ENCODE data around the gene GNA14.
A peak's percentile ranks its signal among the peaks of the same experiment; 100 is the strongest.
"Not testable (repeated sequence)": the region's sequence is repeated elsewhere in the genome, so short reads cannot be mapped to it uniquely, and the experiment has no call there.

Gene GNA14

DNA sequence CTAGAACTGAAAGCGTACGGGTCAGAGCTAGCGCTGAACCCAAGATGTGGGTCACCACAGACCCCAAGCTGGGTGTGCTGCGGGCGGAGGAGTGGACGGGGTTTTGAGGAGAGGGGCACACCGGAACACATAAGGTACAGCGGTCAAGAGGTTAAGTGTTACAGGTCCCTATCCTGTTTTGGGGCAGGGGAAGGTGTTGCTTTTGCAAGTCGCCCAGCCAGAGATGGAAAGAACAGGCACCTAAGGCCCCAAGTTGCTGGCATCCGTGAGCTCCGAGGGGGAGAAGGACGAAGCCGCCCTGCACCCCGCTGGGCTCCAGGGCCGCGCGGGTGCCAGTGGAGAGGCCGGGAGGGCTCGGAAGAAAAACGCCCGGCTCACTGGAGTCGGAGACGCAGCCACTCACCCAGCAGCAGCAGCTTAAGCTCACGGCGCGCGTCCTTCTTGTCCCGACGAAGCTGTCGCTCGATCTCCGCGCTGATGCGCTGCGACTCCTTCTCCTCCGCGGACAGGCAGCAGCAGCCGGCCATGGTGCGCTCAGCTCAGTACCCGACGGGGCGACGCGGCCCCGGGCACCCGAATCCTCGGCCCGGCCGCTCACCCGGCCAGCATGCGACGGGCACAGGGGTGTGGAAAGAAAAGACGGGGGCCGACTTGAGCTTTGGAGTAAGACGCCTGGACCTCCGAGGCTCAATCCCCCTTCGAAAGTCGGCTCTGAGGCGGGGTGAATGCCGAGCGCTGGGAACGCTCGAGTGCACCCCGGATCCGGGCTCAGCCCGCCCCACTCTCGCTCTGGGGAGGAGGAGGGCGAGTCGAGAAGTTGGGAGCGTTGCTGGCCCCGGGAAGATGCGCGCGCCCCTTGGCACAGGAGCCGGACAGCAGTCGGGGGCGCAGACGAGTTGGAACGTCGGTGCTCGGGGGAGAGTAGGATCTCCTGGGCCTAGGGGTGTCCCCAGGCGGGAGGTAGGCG is 572 bp downstream of the GNA14 start:
- intact Hi-C loops (cut with DNase I), result loop anchor here (10.0 kb wide), 1 partner anchor 213 kb away; no protein-coding TSS in a partner anchor
- DNase-seq, result peak in 19 of 42 donors; percentile 7 to 49 (median 20)

DNA sequence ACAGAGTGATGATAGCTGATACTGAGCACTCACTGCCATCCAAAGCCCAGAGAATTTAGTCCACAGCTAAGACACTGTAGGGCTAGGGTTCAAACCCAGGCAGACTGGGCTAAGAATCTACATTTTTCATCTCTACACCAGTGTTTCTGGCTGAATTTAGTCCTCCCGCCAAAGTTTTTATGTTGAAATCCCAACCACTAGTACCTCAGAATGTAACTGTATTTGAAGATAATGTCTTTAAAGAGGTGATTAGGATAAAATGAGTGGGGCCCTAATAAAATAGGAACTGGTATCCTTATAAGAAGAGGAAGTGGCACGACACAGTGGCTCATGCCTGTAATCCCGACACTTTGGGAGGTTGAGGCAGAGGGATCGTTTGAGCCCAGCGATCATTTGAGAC is 4.3 kb downstream of the GNA14 start:
- no peak for DNase-seq
- intact Hi-C loops (cut with DNase I), result loop anchor here (10.0 kb wide), 1 partner anchor 209 kb away; no protein-coding TSS in a partner anchor

DNA sequence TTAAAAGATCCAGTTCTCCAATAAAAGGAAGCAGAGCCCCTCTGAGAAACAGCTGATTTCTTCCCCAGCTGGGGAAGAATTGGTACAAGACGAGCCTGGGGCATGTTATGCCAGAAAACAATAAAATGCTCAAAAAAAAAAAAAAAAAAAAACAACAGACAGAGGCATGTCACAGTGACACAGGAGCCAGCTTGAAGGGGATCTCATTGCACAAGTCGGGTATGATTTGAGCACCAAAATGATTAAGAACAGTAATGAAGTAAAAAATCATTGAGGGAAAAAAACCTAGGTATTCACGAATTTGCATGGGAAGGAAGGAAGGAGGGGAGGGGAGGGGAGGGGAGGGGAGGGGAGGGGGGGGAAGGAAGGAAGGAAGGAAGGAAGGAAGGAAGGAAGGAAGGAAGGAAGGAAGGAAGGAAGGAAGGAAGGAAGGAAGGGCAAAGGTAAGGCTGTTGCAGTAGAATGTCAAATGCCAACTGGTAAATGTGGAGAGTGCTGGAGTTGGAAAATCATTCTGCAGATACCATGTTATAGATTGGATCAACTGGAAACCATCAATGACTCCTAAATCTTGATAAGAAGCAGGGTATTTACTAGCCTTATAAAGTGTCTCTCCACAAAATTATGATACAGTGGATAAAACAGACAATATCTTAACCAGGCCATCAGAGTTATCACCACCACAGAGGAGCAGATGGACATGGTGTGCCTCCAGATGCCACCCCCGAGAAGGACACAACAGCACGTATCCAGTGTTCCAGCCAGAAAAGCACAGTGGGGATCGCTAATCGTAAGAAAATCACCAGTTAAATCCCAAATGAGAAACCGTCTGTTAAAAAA is 7.2 kb downstream of the GNA14 start:
- DNase-seq, result no peak
- intact Hi-C loops (cut with DNase I), result loop anchor here (10.0 kb wide), 1 partner anchor 206 kb away; no protein-coding TSS in a partner anchor

DNA sequence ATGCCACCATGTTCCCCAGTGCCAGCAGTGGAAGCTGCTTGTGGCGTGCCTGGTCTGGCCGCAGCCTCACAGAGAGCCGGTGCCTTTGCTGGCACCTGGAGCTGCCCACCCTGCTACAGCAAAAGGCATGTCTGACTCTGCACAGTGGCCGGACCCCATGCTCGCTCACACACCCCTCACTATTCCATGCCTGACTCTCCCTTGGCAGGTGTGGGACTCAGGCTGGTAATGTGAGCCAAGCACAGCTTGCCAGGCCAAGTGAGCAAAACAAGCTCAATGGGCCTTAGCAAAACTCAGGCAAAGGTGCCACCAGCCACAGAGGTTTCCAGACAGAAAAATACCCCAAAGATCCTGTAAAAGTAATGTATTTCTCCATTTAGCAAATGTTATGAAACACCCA is 15.5 kb downstream of the GNA14 start:
- DNase-seq, result peak in 7 of 42 donors; percentile 6 to 40 (median 13)
- intact Hi-C loops (cut with DNase I), result no loop called here

DNA sequence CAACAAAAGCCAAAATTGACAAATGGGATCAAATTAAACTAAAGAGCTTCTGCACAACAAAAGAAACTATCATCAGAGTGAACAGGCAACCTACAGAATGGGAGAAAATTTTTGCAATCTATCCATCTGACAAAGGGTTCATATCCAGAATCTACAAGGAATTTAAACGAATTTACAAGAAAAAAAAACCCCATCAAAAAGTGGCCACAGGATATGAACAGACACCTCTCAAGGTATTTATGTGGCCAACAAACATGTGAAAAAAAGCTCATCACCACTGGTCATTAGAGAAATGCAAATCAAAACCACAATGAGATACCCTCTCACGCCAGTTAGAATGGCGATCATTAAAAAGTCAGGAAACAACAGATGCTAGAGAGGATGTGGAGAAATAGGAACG is 19.3 kb downstream of the GNA14 start:
- intact Hi-C loops (cut with DNase I); DNase-seq: not testable (repeated sequence)

DNA sequence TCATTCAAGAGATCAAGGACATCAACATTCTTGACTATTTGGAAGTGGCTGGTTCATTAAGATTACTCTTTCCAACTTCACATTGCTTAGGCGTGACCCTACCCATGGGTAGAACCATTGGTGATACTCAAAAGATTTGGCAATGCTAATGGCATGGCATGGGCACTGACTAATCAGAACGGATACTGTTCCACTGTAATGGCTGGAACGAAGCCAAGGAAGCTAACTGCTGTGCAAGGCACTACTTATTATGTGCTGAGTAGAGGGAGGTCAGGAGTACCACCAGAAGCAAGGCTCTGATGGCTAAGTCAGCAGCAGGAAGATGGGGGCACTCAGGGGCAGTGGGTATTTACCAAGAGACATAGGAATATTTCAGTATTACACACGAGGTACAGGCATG is 31.9 kb downstream of the GNA14 start:
- no peak for DNase-seq
- intact Hi-C loops (cut with DNase I), result no loop called here

DNA sequence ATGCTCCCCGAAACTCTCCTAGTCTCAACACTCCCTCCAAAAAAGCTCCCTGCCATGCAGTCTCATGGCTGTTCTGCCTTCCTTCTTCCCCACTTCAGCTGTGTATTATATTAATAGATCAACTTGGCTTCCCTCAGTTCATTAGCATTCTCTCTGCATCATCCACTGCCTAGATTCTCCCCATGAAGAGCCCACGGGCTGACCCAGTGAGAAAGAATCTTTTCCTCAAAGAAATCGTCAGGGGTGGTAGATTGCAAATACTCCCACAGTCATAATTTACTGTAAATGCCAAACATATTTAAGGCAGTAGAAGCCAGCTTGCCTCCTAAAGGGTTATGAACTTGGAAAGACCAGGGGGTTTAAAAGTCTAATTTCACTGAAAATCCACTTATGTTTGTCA is 33.5 kb downstream of the GNA14 start:
- no peak for DNase-seq
- intact Hi-C loops (cut with DNase I), result no loop called here

DNA sequence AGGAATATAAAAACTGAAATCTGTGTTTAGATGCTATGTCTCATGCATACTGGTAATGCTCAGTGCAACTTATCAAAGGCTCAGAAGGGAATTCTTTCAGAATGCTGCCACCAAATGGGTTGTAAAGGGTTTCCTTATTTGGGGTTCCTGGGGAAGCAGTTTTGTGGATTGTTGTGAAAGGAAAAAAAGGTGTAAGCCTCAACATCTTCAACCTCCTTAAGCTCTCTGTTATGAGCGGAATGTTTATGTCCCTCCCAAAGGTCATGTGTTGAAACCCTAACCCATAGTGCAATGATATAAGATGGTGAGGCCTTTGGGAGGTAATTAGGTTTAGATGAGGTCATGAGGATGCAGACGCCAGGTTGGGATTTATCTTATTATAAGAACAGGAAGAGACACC is 41.6 kb downstream of the GNA14 start:
- no peak for DNase-seq
- intact Hi-C loops (cut with DNase I), result no loop called here

DNA sequence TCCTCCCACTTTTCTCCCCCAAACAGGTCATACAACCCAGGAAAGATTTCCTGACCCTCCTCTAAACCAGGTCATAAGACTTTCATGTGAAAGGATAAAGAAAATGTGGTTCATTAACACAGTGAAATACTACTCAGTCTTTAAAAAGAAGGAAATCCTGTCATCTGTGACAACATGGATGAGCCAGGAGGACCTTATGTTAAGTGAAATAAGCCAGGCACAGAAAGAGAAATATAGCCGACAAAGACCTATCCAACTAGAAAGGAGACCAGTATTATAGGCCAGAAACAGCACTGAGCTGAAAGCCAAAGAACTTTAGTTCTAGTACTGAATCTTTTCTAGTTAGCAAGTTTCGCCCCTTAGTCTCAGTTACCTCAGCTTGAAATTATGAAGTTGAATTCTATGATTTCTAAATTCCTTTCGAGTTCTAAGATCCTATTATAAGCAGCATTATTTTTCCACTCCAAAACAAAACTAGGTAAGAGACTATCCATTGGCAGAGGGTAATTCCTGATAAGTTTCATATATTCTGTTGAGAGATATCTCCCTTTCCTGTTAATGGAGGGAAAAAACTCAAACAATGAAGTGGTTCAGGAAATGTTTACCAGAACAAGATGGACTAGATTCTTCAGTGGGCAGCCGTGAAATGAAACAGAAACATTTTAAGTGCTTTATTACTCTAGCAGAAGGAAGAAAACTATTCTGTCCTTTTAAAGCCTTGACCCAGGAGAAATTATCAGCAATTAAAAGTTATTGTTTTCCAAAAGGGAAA is 42.5 kb downstream of the GNA14 start:
- intact Hi-C loops (cut with DNase I), result no loop called here
- DNase-seq, result no peak

DNA sequence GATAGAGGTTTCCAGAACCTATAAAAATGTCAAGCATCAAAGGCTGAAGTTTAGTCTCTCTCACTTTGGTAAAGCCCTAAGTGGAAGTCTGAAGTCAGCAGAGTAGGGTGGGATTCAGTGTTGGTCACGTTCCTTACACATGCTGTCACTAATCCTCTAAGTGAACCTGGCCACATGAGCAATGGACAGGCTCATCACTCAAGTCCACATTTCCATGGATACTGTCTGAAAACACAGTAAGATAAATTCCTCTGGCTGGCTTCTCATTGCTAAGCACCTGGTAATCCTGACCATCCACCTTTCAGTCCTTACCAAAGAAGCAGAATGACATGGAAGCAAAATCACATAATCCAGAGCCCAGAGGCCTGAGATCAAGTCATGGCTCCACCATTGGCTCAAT is 43.8 kb downstream of the GNA14 start:
- intact Hi-C loops (cut with DNase I), result no loop called here
- DNase-seq, result no peak

DNA sequence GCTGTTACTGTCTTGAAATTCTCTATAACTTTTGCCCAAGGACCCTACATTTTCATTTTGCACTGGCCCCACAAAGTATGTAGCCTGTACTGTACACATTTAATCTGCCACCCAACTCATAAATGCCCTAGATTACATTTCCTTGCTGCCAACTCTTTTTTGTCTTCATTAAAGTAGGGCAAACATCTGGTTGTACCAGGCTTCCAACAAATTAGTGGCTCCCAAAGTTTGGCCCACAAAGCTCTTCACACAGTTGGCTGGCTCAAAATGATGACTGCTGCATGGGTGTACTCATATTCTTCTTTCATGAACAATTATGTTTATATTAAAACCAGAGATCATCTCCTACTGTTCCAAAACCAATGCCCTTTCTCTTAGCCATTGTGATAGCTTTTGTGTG is 45.3 kb downstream of the GNA14 start:
- intact Hi-C loops (cut with DNase I), result no loop called here

DNA sequence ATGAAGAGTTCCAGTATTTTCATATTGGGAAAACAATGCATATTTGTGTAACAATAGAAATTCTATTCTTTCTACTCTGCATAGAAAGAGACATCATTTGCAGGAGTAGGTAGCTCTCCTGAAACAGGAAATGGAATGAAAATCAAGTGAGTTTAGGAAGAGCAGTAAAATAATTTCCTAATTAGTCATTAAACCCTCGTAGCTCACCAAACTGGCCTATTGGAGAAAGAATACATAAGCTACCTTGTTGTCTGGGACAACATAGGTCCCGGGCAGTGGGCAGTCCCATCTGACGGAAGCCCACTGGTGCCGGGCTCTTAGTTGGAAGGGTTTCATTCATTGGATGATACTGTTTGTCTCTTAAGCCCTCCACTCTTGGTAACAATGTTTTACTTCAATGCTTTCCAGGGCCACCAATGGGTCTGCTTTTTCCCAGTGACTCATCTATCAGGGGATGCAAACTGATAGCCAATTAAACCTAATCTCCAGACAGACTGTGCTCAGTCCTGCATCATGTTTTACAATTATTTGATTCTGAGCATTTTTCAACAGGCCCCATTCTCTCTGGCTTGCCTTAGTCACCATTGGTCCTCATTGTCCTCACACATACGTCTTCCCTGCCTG is 46.5 kb downstream of the GNA14 start:
- intact Hi-C loops (cut with DNase I), result no loop called here
- DNase-seq, result no peak

More for the DNA sequence above, 45.3 kb downstream of the GNA14 start:
- DNase-seq, result no peak

DNA sequence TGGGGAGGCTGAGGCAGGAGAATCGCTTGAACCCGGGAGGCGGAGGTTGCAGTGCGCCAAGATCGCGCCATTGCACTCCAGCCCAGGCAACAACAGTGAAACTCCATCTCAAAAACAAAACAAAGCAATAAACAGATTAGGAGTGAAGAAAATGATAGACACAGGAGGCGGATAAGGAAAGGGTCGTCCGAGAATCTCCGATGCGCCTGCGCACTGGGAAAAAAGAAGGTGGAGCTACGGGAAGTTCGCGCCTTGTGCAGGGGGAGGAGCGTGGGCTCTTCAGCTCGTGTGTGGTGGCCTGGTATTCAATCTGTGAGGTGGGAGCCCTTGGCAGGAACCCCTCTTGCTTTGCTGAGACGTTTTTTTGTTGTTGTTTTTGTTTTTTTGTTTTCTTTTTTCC is 47.3 kb downstream of the GNA14 start:
- intact Hi-C loops (cut with DNase I), result no loop called here
- DNase-seq, result no peak

DNA sequence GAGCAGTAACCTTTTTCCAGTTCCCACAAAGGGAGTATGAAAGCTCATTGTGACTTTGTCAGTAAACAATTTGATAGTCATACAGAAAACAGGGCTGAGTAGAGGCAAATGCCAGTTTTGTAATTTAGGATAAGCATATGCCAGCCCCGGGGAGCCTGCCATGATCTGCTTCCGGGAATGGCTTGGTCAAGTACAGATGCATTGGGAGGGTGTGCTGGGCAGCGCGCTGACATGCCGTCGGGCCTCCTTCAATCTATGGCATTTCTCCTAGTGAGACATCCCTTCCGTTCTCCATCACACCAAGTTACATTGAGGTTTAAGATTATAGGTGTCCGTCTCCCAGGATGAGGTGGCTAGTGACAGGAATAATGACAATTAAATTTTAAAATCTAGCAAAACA is 48.6 kb downstream of the GNA14 start:
- intact Hi-C loops (cut with DNase I), result no loop called here
- peak in 2 of 42 donors; percentile 5 to 40 for DNase-seq

DNA sequence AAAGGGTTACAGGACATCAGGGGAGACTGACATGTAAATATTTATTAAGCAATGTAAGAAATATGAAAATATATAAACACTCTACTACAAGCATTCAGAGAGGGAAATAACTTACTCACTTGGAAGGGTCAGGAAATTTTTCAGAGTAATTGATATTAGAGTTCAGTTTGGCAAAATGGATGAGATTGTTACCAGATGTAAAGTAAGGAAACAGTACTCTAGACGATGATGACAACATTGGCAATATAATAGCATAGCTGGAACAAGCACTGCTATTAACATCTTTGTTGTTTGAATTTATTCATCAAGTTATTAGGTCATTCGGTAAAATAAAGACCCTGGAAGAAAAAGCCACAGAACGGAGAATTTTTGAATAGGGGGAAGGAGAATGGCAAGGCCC is 49.1 kb downstream of the GNA14 start:
- intact Hi-C loops (cut with DNase I), result no loop called here
- DNase-seq, result no peak

DNA sequence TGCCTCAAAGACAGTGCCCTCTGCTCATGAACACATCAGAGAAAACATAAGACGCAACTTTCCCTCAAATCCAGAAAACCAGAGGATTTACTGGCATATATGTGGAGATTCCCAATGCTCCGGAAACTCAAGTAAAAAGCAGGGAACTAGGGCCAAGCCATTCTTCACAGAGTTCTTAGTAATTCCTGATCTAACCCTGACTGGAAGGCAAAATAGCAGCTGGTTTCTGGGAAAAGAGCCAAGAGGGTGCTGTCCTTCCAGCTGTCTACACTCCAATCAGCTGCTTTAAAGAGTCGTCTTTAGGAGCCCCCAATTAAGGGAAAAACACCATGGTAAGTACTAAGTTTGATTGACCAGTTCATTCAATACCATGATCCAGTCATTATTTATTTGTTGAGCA is 49.6 kb downstream of the GNA14 start:
- DNase-seq, result peak in 7 of 42 donors; percentile 5 to 59 (median 23)

DNA sequence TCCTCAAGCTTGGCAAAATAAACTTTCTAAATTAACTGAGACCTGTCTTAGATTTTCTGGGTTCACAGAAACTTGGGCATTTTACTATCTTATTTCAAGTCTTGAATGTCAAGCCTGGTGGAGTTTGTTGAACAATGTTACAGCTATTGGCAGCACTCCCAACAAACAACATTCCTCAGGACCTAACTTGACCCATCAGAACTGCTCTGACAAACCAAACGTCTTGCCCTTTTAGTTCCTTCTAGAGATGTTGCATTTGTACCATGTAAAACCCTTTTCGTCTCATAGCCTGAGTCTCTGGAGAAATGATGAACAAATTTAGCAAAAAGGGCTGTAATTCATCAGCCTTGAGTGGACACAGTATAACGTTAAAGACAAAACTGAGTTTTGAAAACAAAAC is 51.1 kb downstream of the GNA14 start:
- intact Hi-C loops (cut with DNase I), result no loop called here
- no peak for DNase-seq

More for the DNA sequence above, 49.6 kb downstream of the GNA14 start:
- intact Hi-C loops (cut with DNase I), result no loop called here

DNA sequence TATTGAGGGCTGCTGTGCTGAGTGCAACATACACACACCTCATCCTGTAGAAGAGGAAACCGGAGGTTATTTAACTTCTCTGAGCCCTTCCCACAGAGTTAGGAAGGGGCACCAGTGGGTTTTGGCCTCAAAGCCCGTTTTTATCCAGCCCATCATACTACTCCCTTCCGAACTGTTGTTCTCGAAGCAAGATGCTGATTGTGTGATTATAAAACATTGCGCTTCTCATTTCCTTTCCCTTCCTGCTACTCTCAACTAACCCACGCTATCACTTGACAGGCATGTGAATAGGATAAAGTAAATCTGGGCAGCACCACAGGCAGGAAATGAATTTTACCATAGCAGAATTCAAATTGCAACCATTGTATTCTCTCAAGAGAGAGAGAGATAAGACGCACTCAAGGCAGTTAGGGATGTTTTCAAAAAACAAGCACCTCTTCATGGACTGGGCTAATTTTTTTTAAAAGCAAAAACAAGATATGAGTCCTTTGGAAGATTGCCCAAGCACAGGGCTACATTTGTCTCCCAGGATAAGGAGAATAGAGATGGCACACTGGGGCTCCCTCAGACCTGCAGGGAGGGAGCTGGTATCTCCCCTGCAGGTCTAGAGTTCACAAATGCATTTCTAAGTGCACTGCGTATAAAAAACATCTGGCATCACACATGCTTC is 52.6 kb downstream of the GNA14 start:
- intact Hi-C loops (cut with DNase I), result no loop called here
- no peak for DNase-seq

Measured in head of caudate nucleus (tissue), 42 donors.